HEK293 (cell line): ENCODE results near the gene SHISA5.

Experiments used
- CTCF ChIA-PET: fragments of 350-600 bp; formaldehyde crosslinking; extraction: SDS; loops from one replicate; lab custom pipeline; 2021; ENCODE audit warnings: antibody characterized with exemption; lab: Yijun Ruan, JAX
- POLR2A ChIA-PET: fragments of 300-600 bp; formaldehyde crosslinking; extraction: SDS; loops from one replicate; lab custom pipeline; 2020; ENCODE audit warnings: antibody characterized with exemption, inconsistent platforms; lab: Yijun Ruan, JAX
- H3K27ac ChIP-seq: fragments of 200-500 bp; sonication (Bioruptor generic); 2 replicates; pipeline ENCODE4 v1.5.1; 2014; ENCODE audit warnings: low read depth, low read length, control low read depth, inconsistent platforms; ENCODE audit errors: extremely low read depth
- H3K36me3 ChIP-seq, 2 experiments: fragments of 200-500 bp in 1 of 2; sonication (Bioruptor generic) in 1 of 2; 1 replicate in 1 of 2; 2 replicates in 1 of 2; pipeline ENCODE4 v1.5.1; 2014 to 2017; ENCODE audit warnings: inconsistent platforms in 2 of 2, low read length in 2 of 2; ENCODE audit not compliant: control insufficient read depth in 2 of 2, insufficient read depth in 1 of 2
- H3K4me1 ChIP-seq: fragments of 200-500 bp; sonication (Bioruptor generic); 2 replicates; pipeline ENCODE4 v1.5.1; 2014; ENCODE audit warnings: mild to moderate bottlenecking, low read length, inconsistent platforms; ENCODE audit not compliant: control insufficient read depth, insufficient read depth
- H3K4me3 ChIP-seq: 2 replicates; pipeline ENCODE4 v1.5.1; 2011; ENCODE audit warnings: low read depth, mild to moderate bottlenecking, control low read depth, low read length, moderate library complexity
- H3K9me3 ChIP-seq: fragments of 200-500 bp; sonication (Bioruptor generic); 2 replicates; pipeline ENCODE4 v1.5.1; 2014; ENCODE audit warnings: low read depth, low read length, inconsistent platforms; ENCODE audit not compliant: control insufficient read depth, insufficient read depth
- BCL11A ChIP-seq: fragments of 450-650 bp; formaldehyde crosslinking; IDR thresholded peaks from 2 replicates; pipeline ENCODE4 v1.5.1; 2016; ENCODE audit warnings: low read depth, missing biosample characterization, missing genetic modification characterization
- EGR2 ChIP-seq: fragments of 450-650 bp; formaldehyde crosslinking; IDR thresholded peaks from 2 replicates; pipeline ENCODE4 v1.5.1; 2016; ENCODE audit warnings: low read depth, missing biosample characterization, missing genetic modification characterization
- HOXC10 ChIP-seq: sonication (generic); formaldehyde crosslinking; IDR thresholded peaks from 2 replicates; pipeline ENCODE4 v1.8.1; 2023; ENCODE audit warnings: mild to moderate bottlenecking, missing genetic modification reagents
- KLF1 ChIP-seq: fragments of 450-650 bp; formaldehyde crosslinking; IDR thresholded peaks from 2 replicates; pipeline ENCODE4 v1.5.1; 2016; ENCODE audit warnings: missing biosample characterization, missing genetic modification characterization
- KLF7 ChIP-seq: fragments of 450-650 bp; formaldehyde crosslinking; IDR thresholded peaks from 2 replicates; pipeline ENCODE4 v1.5.1; 2016; ENCODE audit warnings: missing biosample characterization, missing genetic modification characterization, borderline replicate concordance
- KLF8 ChIP-seq: fragments of 450-650 bp; formaldehyde crosslinking; IDR thresholded peaks from 2 replicates; pipeline ENCODE4 v1.5.1; 2016; ENCODE audit warnings: missing biosample characterization, missing genetic modification characterization
- MEIS1 ChIP-seq: sonication (generic); formaldehyde crosslinking; IDR thresholded peaks from 2 replicates; pipeline ENCODE4 v1.8.1; 2022; ENCODE audit warnings: missing genetic modification reagents, mild to moderate bottlenecking, borderline replicate concordance
- PRDM1 ChIP-seq: fragments of 450-650 bp; formaldehyde crosslinking; IDR thresholded peaks from 2 replicates; pipeline ENCODE4; 2016; ENCODE audit warnings: missing biosample characterization, missing genetic modification characterization
- PRDM10 ChIP-seq: fragments of 450-650 bp; formaldehyde crosslinking; IDR thresholded peaks from 2 replicates; pipeline ENCODE4 v1.5.1; 2016; ENCODE audit warnings: missing biosample characterization, missing genetic modification characterization
- REPIN1 ChIP-seq: fragments of 450-650 bp; formaldehyde crosslinking; IDR thresholded peaks from 2 replicates; pipeline ENCODE4 v1.5.1; 2017; ENCODE audit warnings: missing biosample characterization, missing genetic modification characterization, low read depth
- SCRT1 ChIP-seq: fragments of 450-650 bp; formaldehyde crosslinking; IDR thresholded peaks from 2 replicates; pipeline ENCODE4 v1.5.1; 2016; ENCODE audit warnings: missing biosample characterization, missing genetic modification characterization, borderline replicate concordance
- SCRT2 ChIP-seq: fragments of 450-650 bp; formaldehyde crosslinking; IDR thresholded peaks from 2 replicates; pipeline ENCODE4 v1.5.1; 2016; ENCODE audit warnings: missing biosample characterization, missing genetic modification characterization
- YY2 ChIP-seq: fragments of 450-650 bp; formaldehyde crosslinking; IDR thresholded peaks from 2 replicates; pipeline ENCODE4 v1.5.1; 2016; ENCODE audit warnings: missing biosample characterization, missing genetic modification characterization
- ZFHX2 ChIP-seq: fragments of 450-650 bp; formaldehyde crosslinking; conservative IDR thresholded peaks from 2 replicates; pipeline ENCODE4 v1.5.1; 2016; ENCODE audit warnings: missing biosample characterization, missing genetic modification characterization
- ZFP3 ChIP-seq: fragments of 450-650 bp; formaldehyde crosslinking; IDR thresholded peaks from 2 replicates; pipeline ENCODE4 v1.5.1; 2016; ENCODE audit warnings: low read depth, missing biosample characterization, missing genetic modification characterization
- ZIC2 ChIP-seq: fragments of 450-650 bp; formaldehyde crosslinking; IDR thresholded peaks from 2 replicates; pipeline ENCODE4 v1.5.1; 2016; ENCODE audit warnings: missing biosample characterization, missing genetic modification characterization
- ZNF114 ChIP-seq: fragments of 450-650 bp; formaldehyde crosslinking; IDR thresholded peaks from 2 replicates; pipeline ENCODE4 v1.5.0; 2017; ENCODE audit warnings: missing biosample characterization, missing genetic modification characterization
- ZNF132 ChIP-seq: fragments of 450-650 bp; formaldehyde crosslinking; IDR thresholded peaks from 2 replicates; pipeline ENCODE4 v1.5.1; 2017; ENCODE audit warnings: missing biosample characterization, missing genetic modification characterization, borderline replicate concordance
- ZNF341 ChIP-seq: fragments of 450-650 bp; formaldehyde crosslinking; IDR thresholded peaks from 2 replicates; pipeline ENCODE4; 2016; ENCODE audit warnings: low read depth, missing biosample characterization, missing genetic modification characterization
- ZNF423 ChIP-seq: fragments of 450-650 bp; formaldehyde crosslinking; IDR thresholded peaks from 2 replicates; pipeline ENCODE4 v1.5.1; 2016; ENCODE audit warnings: missing biosample characterization, missing genetic modification characterization
- ZNF514 ChIP-seq: fragments of 450-650 bp; formaldehyde crosslinking; IDR thresholded peaks from 2 replicates; pipeline ENCODE4 v1.5.1; 2016; ENCODE audit warnings: missing biosample characterization, missing genetic modification characterization
- ZNF521 ChIP-seq: fragments of 450-650 bp; formaldehyde crosslinking; IDR thresholded peaks from 2 replicates; pipeline ENCODE4 v1.5.1; 2017; ENCODE audit warnings: missing biosample characterization, mild to moderate bottlenecking, missing genetic modification characterization
- ZNF560 ChIP-seq: fragments of 450-650 bp; formaldehyde crosslinking; IDR thresholded peaks from 2 replicates; pipeline ENCODE4 v1.5.1; 2017; ENCODE audit warnings: missing biosample characterization, missing genetic modification characterization, borderline replicate concordance
- ZNF600 ChIP-seq: fragments of 450-650 bp; formaldehyde crosslinking; IDR thresholded peaks from 2 replicates; pipeline ENCODE4 v1.5.1; 2016; ENCODE audit warnings: missing biosample characterization, missing genetic modification characterization
- ZNF707 ChIP-seq: fragments of 450-650 bp; formaldehyde crosslinking; IDR thresholded peaks from 2 replicates; pipeline ENCODE4 v1.5.1; 2016; ENCODE audit warnings: missing biosample characterization, missing genetic modification characterization
- ZNF791 ChIP-seq: fragments of 450-650 bp; formaldehyde crosslinking; IDR thresholded peaks from 2 replicates; pipeline ENCODE4 v1.5.1; 2016; ENCODE audit warnings: missing biosample characterization, missing genetic modification characterization
- ZSCAN16 ChIP-seq: fragments of 450-650 bp; formaldehyde crosslinking; IDR thresholded peaks from 2 replicates; pipeline ENCODE4 v1.5.1; 2016; ENCODE audit warnings: missing biosample characterization, missing genetic modification characterization

Gene SHISA5

GRCh38 chr3:48446425-48447193 lies 57.4 kb downstream of the SHISA5 start, which contains the start of gene ATRIP (continued):
- TF ChIP-seq PRDM10 (tag by site-specific recombination), result 0 out of 2 replicates have a peak, but pooled peaks have one; percentile 7

DNA sequence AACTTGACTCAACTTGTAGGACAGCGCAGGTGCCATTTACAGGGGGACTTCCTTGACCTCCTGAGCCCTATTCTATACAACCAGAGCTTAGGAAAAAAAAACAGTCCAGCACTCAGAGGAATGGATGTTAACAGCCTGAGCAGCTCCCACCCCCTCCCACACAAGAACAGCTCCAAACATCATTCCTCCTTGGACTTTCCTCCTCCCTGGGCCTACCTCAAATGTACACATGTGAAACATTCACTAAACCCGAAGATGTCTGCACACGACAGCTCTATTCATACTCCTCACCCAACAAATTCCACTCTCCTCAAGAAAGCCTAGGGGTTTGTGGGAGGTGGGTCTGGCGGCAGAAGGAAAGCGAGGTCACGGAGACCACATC lies 57.9 kb downstream of the SHISA5 start:
- no peaks in the 10 kb centered on the region; the same call in 1 of the 2 replicates for H3K4me1 ChIP-seq
- POLR2A ChIA-PET, result interaction anchor here (0.7 to 2.4 kb wide), 13 partner anchors 10 to 288 kb away, joined by 3 to 22 read pairs (median 4); partner anchors contain the start of genes IP6K2, PFKFB4 and ZNF589
- H3K9me3 ChIP-seq, result no peaks in the 10 kb centered on the region
- CTCF ChIA-PET, result interaction anchor here (0.5 to 5.3 kb wide), 4 partner anchors 10 to 165 kb away, joined by 3 to 38 read pairs (median 4); no protein-coding TSS in a partner anchor
- TF ChIP-seq EGR2 (tag by site-specific recombination) (peak; percentile 28; the same call in 1 of the 2 replicates), ZNF341 (tag by site-specific recombination) (peak; percentile 55), ZNF114 (tag by site-specific recombination) (no peak), ZFHX2 (peak; percentile 61), MEIS1 (CRISPR knock-in tag) (no peak), ZNF600 (tag by site-specific recombination) (0 out of 2 replicates have a peak, but pooled peaks have one; percentile 36), REPIN1 (tag by site-specific recombination) (no peak), SCRT1 (no peak)
- H3K36me3 ChIP-seq, result peaks cover 14 to 44% of the 10 kb centered on the region in 2 experiments; a peak in 2 of 3 replicates
- peak overlapping the region; percentile 99 for H3K4me3 ChIP-seq
- H3K27ac ChIP-seq, result peak overlapping the region; percentile 50; the same call in 1 of the 2 replicates

- H3K4me1 ChIP-seq, result no peaks in the 10 kb centered on the region; the same call in 1 of the 2 replicates
- TF ChIP-seq SCRT1 (peak; percentile 75), PRDM1 (peak; percentile 30; the same call in 1 of the 2 replicates), YY2 (no peak), KLF8 (tag by site-specific recombination) (no peak), SCRT2 (peak; percentile 86), ZSCAN16 (tag by site-specific recombination) (no peak)
- TF ChIP-seq, all 188 proteins: peak for 3
- Histone ChIP-seq H3K27ac (no peak overlapping the region), H3K9me3 (no peaks in the 10 kb centered on the region), H3K4me3 (peak overlapping the region; percentile 99; the same call in 1 of the 2 replicates), H3K36me3 (peaks cover 14 to 38% of the 10 kb centered on the region in 2 experiments; a peak in 2 of 3 replicates)
- CTCF ChIA-PET, result interaction anchor here (0.5 to 5.3 kb wide), 3 partner anchors 9 to 166 kb away, joined by 3 to 38 read pairs (median 4); no protein-coding TSS in a partner anchor
- POLR2A ChIA-PET, result interaction anchor here (1.1 to 2.4 kb wide), 8 partner anchors 9 to 272 kb away, joined by 3 to 22 read pairs (median 4); partner anchors contain the start of genes IP6K2, PFKFB4 and ZNF589
These were observed 58.6 kb downstream of the SHISA5 start for GRCh38 chr3:48445277-48445882.

DNA sequence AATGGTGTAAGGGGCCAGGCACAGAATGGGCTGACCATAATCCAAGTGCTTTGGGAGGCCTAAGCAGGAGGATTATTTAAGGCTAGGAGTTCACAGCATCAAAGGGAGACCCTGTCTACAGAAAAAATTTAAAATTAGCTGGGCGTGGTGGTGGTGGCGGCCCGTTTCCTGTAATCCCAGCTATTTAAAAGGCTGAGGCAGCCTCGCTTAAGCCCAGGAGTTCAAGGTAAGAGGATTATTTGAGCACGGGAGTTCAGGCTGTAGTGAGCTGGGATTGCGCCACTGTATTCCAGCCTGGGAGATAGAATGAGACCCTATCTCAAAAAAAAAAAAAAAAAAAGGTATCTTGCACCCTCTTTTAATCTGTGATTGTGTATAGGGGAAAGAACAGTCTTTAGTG lies 62.0 kb downstream of the SHISA5 start:
- POLR2A ChIA-PET, result interaction anchor here (0.6 kb wide), 1 partner anchor 64 kb away, joined by 3 read pairs; no protein-coding TSS in a partner anchor
- Histone ChIP-seq H3K36me3 (peaks cover 14 to 34% of the 10 kb centered on the region in 2 experiments; a peak in 2 of 3 replicates), H3K4me1 (no peaks in the 10 kb centered on the region), H3K4me3 (no peak overlapping the region), H3K27ac (no peak overlapping the region), H3K9me3 (no peaks in the 10 kb centered on the region)
- CTCF ChIA-PET, result interaction anchor here (0.6 kb wide), 1 partner anchor 68 kb away, joined by 3 read pairs; no protein-coding TSS in a partner anchor
- TF ChIP-seq KLF1 (tag by site-specific recombination) (no peak), BCL11A (no peak), ZNF791 (tag by site-specific recombination) (no peak), ZFP3 (tag by site-specific recombination) (no peak), ZNF521 (tag by site-specific recombination) (no peak), ZIC2 (tag by site-specific recombination) (no peak), ZNF132 (tag by site-specific recombination) (no peak), ZNF514 (tag by site-specific recombination) (no peak), HOXC10 (CRISPR knock-in tag) (no peak), ZNF707 (tag by site-specific recombination) (no peak), ZNF423 (tag by site-specific recombination) (no peak), ZNF560 (tag by site-specific recombination) (no peak), KLF7 (tag by site-specific recombination) (no peak)
